OCI-LY7 (cell line): ENCODE measurements around the gene NCKAP1. TPM values are rescaled to one million over a fixed set of nuclear protein-coding genes. Genes with fewer than 3 reads are reported as not detected.

Source experiments
- BruUV-seq: library from RNA; stranded (reverse); fragments of 400-500 nt; replicated peaks from 2 replicates; lab custom pipeline; 2021; lab: Mats Ljungman, UMichigan
- CTCF ChIA-PET: fragments of 300-600 bp; sonication (Branson Sonifier 250); formaldehyde crosslinking; loops from one replicate; lab custom pipeline; 2022; ENCODE audit warnings: antibody characterized with exemption; ENCODE audit not compliant: unreplicated experiment; lab: Charles Lee
- POLR2A ChIA-PET: fragments of 300-600 bp; sonication (Branson Sonifier 250); formaldehyde crosslinking; loops from one replicate; lab custom pipeline; 2022; ENCODE audit warnings: antibody characterized with exemption; lab: Charles Lee
- DNase-seq: peaks from one replicate; pipeline ENCODE4 v3.0.0-alpha.2; 2015; ENCODE audit warnings: low spot score
- H2AFZ ChIP-seq: fragments of 200-600 bp; sonication (generic), shearing (Covaris generic); 2 replicates; pipeline ENCODE4 v1.6.1; 2014; ENCODE audit warnings: mild to moderate bottlenecking, antibody characterized with exemption, low read length, moderate library complexity
- H3K27ac ChIP-seq: fragments of 200-600 bp; sonication (generic); 2 replicates; pipeline ENCODE4 v1.5.1; 2014; ENCODE audit warnings: mixed run types, low read depth, mild to moderate bottlenecking, moderate library complexity, low read length, inconsistent platforms; ENCODE audit not compliant: poor library complexity, severe bottlenecking
- H3K36me3 ChIP-seq: fragments of 200-600 bp; sonication (generic); 2 replicates; pipeline ENCODE4 v1.6.1; 2014; ENCODE audit warnings: mild to moderate bottlenecking, antibody characterized with exemption, low read length, moderate library complexity, mixed read lengths; ENCODE audit not compliant: insufficient read depth
- H3K4me1 ChIP-seq: fragments of 200-600 bp; sonication (generic); 2 replicates; pipeline ENCODE4 v1.5.1; 2014; ENCODE audit warnings: mild to moderate bottlenecking, low read length; ENCODE audit not compliant: insufficient read depth, poor library complexity, severe bottlenecking
- H3K4me2 ChIP-seq: fragments of 200-600 bp; sonication (generic); 2 replicates; pipeline ENCODE4 v1.6.1; 2014; ENCODE audit warnings: mild to moderate bottlenecking, low read length
- H3K4me3 ChIP-seq: fragments of 200-600 bp; sonication (generic); 2 replicates; pipeline ENCODE4 v1.5.1; 2014; ENCODE audit warnings: mild to moderate bottlenecking, low read depth, low read length; ENCODE audit not compliant: poor library complexity, severe bottlenecking
- H3K79me2 ChIP-seq: fragments of 200-600 bp; sonication (generic); 2 replicates; pipeline ENCODE4 v1.6.1; 2016; ENCODE audit warnings: low read depth, mild to moderate bottlenecking, low read length, moderate library complexity, mixed read lengths; ENCODE audit not compliant: insufficient read depth
- H3K9me2 ChIP-seq: fragments of 200-600 bp; sonication (generic); 2 replicates; pipeline ENCODE4 v1.6.1; 2016; ENCODE audit warnings: mild to moderate bottlenecking, low read length, mixed read lengths; ENCODE audit not compliant: insufficient read depth
- H3K9me3 ChIP-seq: fragments of 200-600 bp; sonication (generic); 2 replicates; pipeline ENCODE4 v1.6.1; 2014; ENCODE audit warnings: mild to moderate bottlenecking, mixed run types, low read length, mixed read lengths
- H4K20me1 ChIP-seq: fragments of 200-600 bp; sonication (generic); 2 replicates; pipeline ENCODE4 v1.6.1; 2014; ENCODE audit warnings: mild to moderate bottlenecking, antibody characterized with exemption, low read length, moderate library complexity, mixed read lengths; ENCODE audit not compliant: insufficient read depth
- CTCF ChIP-seq: fragments of 200-600 bp; sonication (generic); conservative IDR thresholded peaks from 2 replicates; pipeline ENCODE4 v1.5.1; 2014; ENCODE audit warnings: mild to moderate bottlenecking, antibody characterized with exemption, low read length, moderate library complexity, mixed read lengths
- EZH2phosphoT487 ChIP-seq: fragments of 200-600 bp; sonication (generic); IDR thresholded peaks from 2 replicates; pipeline ENCODE4 v1.6.1; 2018; ENCODE audit warnings: low read depth, borderline replicate concordance, mild to moderate bottlenecking, mixed run types, antibody characterized with exemption, low read length, moderate library complexity, mixed read lengths
- intact Hi-C: fragments of 100-400 bp; cut with micrococcal nuclease; formaldehyde crosslinking; loops from one replicate; pipeline ENCODE4 v1.10.0; 2022; ENCODE audit not compliant: unreplicated experiment
- total RNA-seq, 2 experiments: library from RNA; depleted of rRNA in 1 of 2; stranded (reverse); fragments of >200 nt in 1 of 2; shearing (Covaris generic) in 1 of 2; gene quantifications; 2 replicates each; pipeline ENCODE4 v1.2.3, GENCODE V29; 2014 to 2022

Gene NCKAP1
- total RNA-seq, 2 experiments from 2014 or later: 0.06 to 0.55 TPM

- BruUV-seq: no TSS peak
- TF ChIP-seq CTCF (0 out of 2 replicates have a peak, but pooled peaks have one; percentile 12), EZH2phosphoT487 (no peak)
- H2AFZ ChIP-seq: peak overlapping the region; percentile 100
- H3K9me2 ChIP-seq: no peaks in the 10 kb centered on the region
- H3K4me3 ChIP-seq: peak overlapping the region; percentile 77
- no peaks in the 10 kb centered on the region for H3K79me2 ChIP-seq
- intact Hi-C loops: no loop called here
- H3K27ac ChIP-seq: no peak overlapping the region
- H4K20me1 ChIP-seq: no peaks in the 10 kb centered on the region
- peaks cover 15% of the 10 kb centered on the region for H3K4me1 ChIP-seq
- no peaks in the 10 kb centered on the region for H3K9me3 ChIP-seq
- ChIA-PET CTCF (interaction anchor here (0.6 kb wide), 1 partner anchor 43 kb away, joined by 4 read pairs; no protein-coding TSS in a partner anchor), POLR2A (interaction anchor here (0.5 to 3.0 kb wide), 18 partner anchors 10 to 1649 kb away, joined by 3 to 15 read pairs (median 4); partner anchors contain the start of gene NUP35)
- DNase-seq: no peak
- H3K36me3 ChIP-seq: no peaks in the 10 kb centered on the region
- H3K4me2 ChIP-seq: peak overlapping the region; percentile 95
Observed at GRCh38 chr2:183079139-183079775, 41.0 kb upstream of the NCKAP1 start.

GRCh38 chr2:183078464-183079138 is 40.3 kb upstream of the NCKAP1 start, which contains the start of gene DUSP19:
Gene DUSP19 (plus strand): TSS chr2:183078747. CDS start chr2:183078934, 187 bp downstream.
- H3K27ac ChIP-seq: peak within 1 kb of the TSS; percentile 13
- H3K4me1 ChIP-seq: peaks cover 15% of the 10 kb centered on the region
- ChIA-PET POLR2A (interaction anchor here (0.6 to 3.0 kb wide), 20 partner anchors 10 to 313 kb away, joined by 3 to 15 read pairs (median 4); partner anchors contain the start of gene NUP35), CTCF (no interaction called here)
- TSS peak; percentile 80 for BruUV-seq
- H4K20me1 ChIP-seq: no peaks in the 10 kb centered on the region
- peak; percentile 89 for DNase-seq
- peak within 1 kb of the TSS; percentile 77 for H3K4me3 ChIP-seq
- no peaks in the 10 kb centered on the region for H3K9me2 ChIP-seq
- H3K9me3 ChIP-seq: no peaks in the 10 kb centered on the region
- H3K4me2 ChIP-seq: peak within 1 kb of the TSS; percentile 95
- TF ChIP-seq CTCF: no peak
- TF ChIP-seq EZH2phosphoT487: no peak
- intact Hi-C loops: no loop called here
- H2AFZ ChIP-seq: peak within 1 kb of the TSS; percentile 100
- no peaks in the 10 kb centered on the region for H3K79me2 ChIP-seq
- no peaks in the 10 kb centered on the region for H3K36me3 ChIP-seq
